HG03565 (cell line): ENCODE measurements around the gene ROR1.
A peak's percentile ranks its signal among the peaks of the same experiment; 100 is the strongest.

Experiments used
- ATAC-seq: cut with Tn5 transposase; IDR thresholded peaks from one replicate; pipeline ENCODE4 v1.9.1; 2021; ENCODE audit warnings: mild to moderate bottlenecking, moderate library complexity; ENCODE audit not compliant: unreplicated experiment

The ROR1 gene

GRCh38 chr1:64000021-64000420, 226.2 kb downstream of the ROR1 start:
- no peak for ATAC-seq

GRCh38 chr1:64001038-64001437, 227.2 kb downstream of the ROR1 start:
- no peak for ATAC-seq

DNA sequence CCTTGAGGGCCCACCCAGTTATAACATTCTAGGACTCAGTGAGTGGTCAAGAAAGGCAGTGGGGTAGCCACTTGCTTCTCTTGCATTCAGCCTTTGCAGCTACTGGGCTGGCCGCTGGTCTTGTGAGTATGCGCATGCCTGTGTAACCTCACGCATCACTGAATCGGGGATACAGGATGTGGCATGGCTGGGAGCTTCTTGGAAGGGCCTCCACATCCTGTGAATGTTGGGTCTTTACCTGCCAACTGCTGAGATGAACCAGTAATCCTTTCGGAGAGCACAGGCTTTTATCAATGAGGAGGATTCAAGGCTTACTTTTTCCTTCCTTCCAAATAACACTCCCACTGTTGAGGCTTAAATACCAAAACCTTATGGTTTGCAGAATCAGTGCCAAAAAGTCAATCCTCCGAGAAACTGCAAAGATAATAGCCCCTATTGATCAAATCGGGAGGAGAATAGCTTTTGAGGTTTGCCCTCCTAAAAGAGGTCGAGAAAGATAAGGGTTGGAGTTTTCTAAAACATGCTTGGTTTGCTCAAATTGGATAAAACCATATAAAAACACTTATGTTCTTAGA, 230.7 kb downstream of the ROR1 start:
- ATAC-seq = no peak

DNA sequence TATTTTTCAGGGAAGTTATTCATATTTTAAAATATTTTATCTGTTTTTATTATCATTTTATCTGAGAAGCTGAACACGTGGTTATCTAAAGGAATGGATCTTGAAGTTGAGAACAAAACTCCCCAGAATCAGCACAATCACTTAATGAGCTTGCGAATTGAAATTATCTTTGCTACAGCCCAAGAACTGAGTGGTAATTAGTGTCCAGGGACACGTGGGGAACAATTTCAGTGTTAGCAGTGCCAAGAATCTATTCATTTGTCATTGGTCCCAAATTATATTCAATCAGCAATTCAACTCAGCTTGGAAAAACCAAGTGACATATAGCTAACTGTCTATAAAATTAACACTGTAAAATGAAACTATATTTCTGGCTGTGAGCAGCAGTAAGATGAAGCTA, 232.0 kb downstream of the ROR1 start:
- no peak for ATAC-seq

DNA sequence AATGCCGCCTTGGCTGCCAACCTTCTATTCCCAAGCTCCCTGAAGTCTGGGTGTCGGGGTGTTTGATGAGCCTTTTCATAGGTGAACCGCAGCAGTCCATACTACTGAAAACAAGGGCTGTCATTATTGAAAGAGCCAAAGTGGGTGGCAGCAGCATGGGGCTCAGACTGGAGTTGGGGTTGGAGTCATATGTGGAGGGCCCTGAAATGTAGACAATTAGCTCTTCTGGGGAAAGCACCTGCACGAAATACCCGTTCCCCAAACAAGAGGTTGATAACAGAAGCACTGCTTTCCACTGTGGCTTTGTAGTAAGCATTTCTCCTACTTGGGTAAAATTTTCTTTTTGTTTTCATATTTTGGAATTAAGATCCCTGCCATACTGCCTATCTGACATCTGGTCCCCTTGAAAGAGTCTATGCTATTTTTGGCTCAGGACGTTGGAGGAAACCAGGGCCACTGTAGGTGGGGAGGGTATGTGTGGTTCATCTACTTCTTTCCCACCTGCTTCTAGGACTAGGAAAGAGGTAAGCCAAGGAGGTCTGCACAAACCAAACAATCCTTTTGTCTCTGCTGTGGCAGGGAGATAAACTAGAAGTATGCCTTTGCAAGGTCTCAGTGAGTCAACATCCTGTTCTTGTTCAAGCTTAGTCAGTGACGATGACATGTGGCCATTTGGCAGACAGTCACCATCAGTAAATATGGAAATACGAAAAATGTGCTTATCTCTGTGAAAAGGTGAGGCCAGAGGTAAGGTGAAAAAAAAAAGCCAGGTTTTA, 232.6 kb downstream of the ROR1 start:
- ATAC-seq = no peak

DNA sequence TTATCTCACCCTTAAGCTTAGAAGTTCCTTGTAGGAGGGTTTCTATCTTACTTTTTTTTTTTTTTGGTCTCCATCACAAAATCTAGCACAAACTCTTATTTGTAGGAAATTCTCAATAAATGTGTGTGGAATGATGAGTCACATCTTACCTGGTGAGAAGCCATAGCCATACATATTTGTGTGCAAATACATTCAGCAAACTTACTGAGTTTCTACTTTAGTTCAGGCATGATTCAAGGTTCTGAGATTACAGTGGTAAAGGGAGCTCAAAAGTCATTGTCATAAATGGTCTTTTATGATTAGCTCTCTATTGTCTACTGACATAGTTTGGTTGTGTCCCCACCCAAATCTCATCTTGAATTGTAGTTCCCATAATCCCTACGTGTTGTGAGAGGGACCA, 236.5 kb downstream of the ROR1 start:
- ATAC-seq = no peak

DNA sequence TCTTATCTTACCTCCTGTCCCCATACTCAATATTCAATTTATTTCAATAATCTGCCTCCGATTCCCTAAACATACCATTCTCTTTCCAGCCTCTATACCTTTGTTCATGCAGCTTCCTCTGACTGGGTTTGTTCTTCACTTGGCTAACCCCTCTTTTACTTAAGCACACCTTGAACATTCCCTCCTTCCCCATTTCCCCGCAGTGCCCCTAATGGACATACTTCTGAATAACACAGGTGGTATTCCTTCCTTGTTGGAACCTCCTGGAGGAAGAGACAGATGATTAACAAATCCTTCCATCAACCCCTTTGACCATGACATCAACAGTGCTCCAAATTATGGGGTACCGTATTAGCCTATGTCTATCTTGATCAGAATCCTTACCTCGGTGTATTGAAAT, 239.6 kb downstream of the ROR1 start:
- ATAC-seq = no peak

DNA sequence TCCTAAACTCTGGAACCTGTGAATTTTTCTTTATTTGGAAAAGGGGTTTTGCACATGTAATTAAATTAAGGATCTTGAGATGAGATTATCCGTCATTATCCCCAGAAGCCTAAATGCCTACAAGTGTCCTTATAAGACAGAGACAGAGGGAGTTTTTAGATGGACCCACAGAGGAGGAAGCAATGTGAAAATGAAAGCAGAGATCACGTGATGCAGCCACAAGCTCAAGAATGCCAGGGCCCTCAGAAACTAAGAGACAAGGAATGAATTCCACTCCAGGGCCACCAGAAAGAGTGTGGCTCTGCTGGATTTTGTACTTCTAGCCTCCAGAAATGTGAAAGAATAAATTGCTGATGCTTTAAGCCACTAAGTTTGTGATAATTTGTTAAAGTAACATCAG, 246.0 kb downstream of the ROR1 start:
- peak; percentile 60 for ATAC-seq

DNA sequence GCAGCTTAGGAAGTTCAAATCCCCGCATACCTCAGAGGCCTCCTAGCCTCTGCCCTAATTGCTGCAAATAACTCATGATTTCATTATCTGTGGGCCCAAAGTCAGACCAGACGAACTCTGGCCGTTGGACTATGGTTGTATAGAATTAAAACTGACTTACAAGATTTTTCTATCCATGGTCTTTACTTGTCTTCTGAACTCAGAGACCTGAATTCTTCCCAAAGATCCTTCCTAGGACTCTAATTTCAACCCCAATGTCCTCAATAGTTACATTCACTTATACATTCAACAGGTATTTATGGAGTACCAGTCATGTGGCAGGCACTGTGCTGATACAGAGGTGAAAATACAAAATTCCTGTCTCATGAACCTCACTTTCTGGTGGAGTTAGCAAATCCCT, 247.2 kb downstream of the ROR1 start:
- no peak for ATAC-seq

GRCh38 chr1:64025051-64025450, 251.2 kb downstream of the ROR1 start:
- no peak for ATAC-seq

- ATAC-seq = no peak
Observed at GRCh38 chr1:64029037-64029436, 255.2 kb downstream of the ROR1 start.

GRCh38 chr1:64030411-64030810, 256.6 kb downstream of the ROR1 start:
- no peak for ATAC-seq

DNA sequence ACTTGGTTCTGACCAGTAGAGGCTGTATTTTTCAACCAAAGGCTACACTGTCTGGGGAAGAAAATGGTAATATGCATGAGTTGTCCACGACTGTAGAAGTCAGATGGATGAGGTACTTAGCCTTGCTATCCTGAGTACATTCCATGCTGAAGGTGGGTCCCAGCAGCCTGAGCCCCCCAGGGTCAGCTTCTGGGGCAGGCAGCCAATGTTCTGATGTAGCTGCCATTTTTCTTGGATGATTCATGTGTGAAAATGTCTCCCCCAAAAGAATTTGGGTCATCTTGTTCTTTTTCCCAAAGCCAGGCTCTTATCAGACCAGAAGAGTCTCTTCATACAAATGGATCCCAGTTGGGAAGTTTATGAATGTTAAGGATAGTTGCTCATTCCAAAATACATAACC, 257.4 kb downstream of the ROR1 start:
- no peak for ATAC-seq

DNA sequence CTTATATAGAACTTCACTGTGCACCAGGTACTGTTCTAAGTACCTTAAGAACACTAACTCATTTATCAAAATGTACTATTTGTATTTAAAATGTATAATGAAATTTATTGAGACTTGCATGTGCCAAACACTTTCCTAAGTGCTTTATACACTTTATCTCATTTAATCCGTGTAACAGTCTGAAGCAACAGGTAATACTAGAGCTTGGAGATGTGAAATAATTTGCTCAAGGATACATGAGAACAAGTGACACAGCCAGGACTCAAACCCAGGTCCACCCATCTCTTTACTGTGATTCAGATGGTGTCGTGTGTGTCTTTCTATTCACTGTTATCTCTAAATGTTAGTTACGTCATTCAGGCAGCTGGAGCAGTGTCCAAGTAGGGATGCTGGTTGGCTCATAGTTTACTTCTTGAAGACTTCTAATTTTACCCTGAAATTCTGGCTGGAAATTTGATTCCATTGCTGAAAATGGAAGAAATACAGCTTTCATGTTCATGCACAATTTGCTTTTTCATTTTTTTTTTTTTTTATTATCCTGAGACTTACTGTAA, 259.9 kb downstream of the ROR1 start:
- no peak for ATAC-seq

DNA sequence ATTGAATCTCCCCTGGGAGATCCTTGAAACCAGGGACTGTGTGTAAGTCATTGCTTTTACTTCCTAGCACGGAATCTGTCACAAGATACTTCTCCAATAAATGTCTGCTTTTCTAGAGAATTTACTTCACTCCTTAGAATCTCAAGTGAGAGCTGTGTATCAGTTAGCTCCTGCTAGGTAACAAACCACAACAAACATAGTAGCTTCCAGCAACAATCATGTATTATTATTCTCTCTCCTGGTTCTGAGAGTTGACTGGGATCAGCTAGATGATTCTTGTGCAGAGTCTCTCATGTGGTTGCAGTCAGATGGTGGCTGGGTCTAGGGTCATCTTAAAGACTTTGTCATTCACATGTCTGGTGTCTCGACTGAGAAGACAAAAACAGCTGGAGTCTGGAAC, 262.7 kb downstream of the ROR1 start:
- no peak for ATAC-seq

DNA sequence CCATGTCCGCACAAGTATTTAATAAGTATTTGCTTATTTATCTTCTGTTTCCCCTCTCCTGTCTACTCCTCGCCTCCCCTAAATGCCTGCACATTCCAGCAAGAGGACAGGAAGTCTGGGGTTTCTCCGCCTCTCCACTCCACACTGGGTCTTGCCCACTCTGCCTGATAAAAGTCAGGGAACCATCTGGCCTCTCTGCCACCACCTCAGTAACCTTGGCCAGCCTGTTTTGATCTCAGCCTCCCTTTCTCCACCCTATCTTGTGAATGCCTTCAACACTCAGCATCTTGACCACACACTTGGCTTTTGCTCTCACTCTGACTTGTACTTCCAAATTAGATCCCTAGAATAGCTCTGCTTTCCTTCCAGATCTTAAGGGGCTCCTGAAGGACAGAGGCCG, 264.3 kb downstream of the ROR1 start:
- no peak for ATAC-seq

DNA sequence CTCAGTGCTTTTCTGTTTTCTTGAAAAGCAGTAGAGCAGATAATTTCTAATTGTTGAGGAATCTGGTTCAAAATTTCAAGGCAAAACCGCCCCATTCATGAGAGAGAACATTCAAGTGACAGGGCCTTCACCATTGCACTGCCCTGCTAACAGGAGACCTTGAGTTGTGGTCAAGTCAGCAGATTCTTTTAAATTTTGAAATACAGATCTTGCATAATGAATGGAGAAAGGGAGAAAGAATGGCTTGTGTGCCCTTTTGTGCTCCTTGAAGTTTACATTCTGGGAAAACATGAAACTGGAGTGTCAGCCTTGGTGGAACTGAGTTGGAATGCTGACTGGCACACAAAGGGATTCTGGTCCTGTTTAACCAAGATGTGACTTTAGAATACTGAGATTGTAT, 265.1 kb downstream of the ROR1 start:
- ATAC-seq = no peak

- no peak for ATAC-seq
Observed at GRCh38 chr1:64039390-64039926, 265.6 kb downstream of the ROR1 start.

GRCh38 chr1:64041371-64042131, 267.7 kb downstream of the ROR1 start:
- ATAC-seq = no peak

DNA sequence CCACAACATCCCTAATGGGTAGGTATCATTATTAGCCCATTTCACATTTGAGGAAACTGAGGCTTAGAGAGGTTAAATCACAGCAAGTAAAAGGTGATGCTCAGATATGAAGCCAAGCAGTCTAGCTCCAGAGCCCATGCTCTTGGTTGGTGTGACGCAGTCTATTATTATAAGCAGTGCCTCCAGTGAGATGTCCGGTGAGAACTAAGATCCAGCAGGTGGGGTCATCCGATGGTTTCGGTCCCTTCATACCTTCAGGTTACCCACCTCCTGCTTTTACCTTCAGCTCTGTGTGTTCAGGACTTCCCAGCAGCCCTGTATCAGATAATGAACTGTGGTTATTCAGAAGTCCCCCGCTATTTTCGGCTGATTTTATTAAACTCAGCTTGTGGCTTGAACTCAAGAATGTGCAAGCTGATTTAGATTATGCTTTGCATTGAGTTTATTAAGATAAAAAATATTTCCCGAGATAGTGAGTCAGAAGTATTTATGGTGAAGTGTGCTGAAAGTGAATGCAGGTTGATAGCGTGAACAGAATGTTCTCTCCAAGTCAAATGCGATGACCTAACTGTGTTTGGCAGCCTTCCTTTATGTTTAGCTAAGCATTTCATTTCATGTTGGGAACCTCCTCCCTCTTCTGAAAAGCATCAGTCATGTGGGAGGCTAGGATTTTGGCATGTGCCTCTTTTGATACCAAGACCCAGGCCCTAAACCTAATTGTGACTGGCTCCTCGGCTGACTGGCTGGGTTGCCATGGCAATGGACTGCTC, 268.7 kb downstream of the ROR1 start:
- ATAC-seq = no peak

DNA sequence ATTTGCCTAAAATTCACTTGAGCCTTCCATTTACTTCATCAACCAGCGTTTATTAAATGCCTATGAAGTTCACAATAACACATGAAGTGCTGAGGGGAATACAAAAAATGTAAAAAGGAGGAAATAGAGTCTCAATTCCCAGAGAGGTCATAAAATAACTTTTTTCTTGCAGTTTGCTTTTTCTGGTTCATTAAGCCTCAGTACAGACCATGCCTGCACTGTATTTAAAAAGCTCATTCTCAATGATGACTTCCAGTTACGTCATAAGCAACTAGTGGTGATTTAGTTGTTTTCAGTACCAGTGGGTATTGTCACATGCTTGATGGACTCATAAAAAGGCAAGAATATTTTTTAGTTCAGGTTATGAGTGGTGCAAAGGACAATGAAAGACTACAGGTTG, 269.5 kb downstream of the ROR1 start:
- ATAC-seq = no peak
